Nephron (organoid): ENCODE data around the gene C1S.

Experiments used
- H3K27ac Mint-ChIP-seq, 3 experiments: 2 replicates each; pipeline ENCODE4 v1.8.0; 2020; ENCODE audit warnings: mixed read lengths in 3 of 3, mild to moderate bottlenecking in 2 of 3, moderate library complexity in 1 of 3
- H3K27me3 Mint-ChIP-seq: 2 replicates; pipeline ENCODE4 v1.8.0; 2021; ENCODE audit warnings: low read depth, mild to moderate bottlenecking, moderate library complexity, mixed read lengths
- H3K36me3 Mint-ChIP-seq: 2 replicates; pipeline ENCODE4 v1.8.0; 2020; ENCODE audit warnings: low read depth, mixed read lengths
- H3K4me1 Mint-ChIP-seq: 2 replicates; pipeline ENCODE4 v1.8.0; 2020; ENCODE audit warnings: mixed read lengths
- H3K4me3 Mint-ChIP-seq, 3 experiments: 2 replicates each; pipeline ENCODE4 v1.8.0; 2020; ENCODE audit warnings: mild to moderate bottlenecking in 3 of 3, mixed read lengths in 3 of 3, moderate library complexity in 2 of 3
- H3K9me3 Mint-ChIP-seq: 2 replicates; pipeline ENCODE4 v1.8.0; 2020; ENCODE audit warnings: mixed read lengths
- TF ChIP-seq, protein P1 (sequence below), 3 experiments: fragments of 200-600 bp; sonication (generic); IDR thresholded peaks; one replicate each; pipeline ENCODE4 v1.5.0; 2021; ENCODE audit warnings: antibody characterized with exemption in 3 of 3; ENCODE audit not compliant: unreplicated experiment in 3 of 3

C1S gene

DNA sequence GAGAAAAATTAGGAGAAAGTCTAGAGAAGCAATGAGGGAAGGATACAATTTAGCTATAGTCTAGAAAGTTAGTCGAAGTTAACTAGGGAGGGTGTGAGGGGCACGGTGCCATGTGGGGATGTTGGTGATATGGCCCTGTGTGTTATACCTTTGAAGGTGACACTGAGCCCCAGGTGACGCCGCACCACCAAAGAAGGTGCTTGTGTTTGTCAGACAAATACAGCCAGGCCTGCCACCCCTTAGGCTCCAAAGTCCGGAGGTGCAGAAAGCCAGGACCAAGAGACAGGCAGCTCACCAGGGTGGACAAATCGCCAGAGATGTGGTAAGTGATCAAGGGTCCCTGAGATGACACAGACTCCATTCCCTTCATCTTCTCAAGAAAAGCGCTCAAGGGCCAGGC, 1.1 kb downstream of the C1S start:
- TF ChIP-seq, protein P1, sequence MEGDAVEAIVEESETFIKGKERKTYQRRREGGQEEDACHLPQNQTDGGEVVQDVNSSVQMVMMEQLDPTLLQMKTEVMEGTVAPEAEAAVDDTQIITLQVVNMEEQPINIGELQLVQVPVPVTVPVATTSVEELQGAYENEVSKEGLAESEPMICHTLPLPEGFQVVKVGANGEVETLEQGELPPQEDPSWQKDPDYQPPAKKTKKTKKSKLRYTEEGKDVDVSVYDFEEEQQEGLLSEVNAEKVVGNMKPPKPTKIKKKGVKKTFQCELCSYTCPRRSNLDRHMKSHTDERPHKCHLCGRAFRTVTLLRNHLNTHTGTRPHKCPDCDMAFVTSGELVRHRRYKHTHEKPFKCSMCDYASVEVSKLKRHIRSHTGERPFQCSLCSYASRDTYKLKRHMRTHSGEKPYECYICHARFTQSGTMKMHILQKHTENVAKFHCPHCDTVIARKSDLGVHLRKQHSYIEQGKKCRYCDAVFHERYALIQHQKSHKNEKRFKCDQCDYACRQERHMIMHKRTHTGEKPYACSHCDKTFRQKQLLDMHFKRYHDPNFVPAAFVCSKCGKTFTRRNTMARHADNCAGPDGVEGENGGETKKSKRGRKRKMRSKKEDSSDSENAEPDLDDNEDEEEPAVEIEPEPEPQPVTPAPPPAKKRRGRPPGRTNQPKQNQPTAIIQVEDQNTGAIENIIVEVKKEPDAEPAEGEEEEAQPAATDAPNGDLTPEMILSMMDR (IDR thresholded peaks at IDR 0.05; ENCODE audit: unreplicated experiment in 3 of 3): no peak
- H3K27ac Mint-ChIP-seq: peak overlapping the region in 2 of 3 experiments; percentile 10 to 29
- peaks cover 13% of the 10 kb centered on the region for H3K4me1 Mint-ChIP-seq
- no peak overlapping the region for H3K4me3 Mint-ChIP-seq
- no peaks in the 10 kb centered on the region for H3K9me3 Mint-ChIP-seq
- H3K36me3 Mint-ChIP-seq: no peaks in the 10 kb centered on the region
- peaks cover 9% of the 10 kb centered on the region for H3K27me3 Mint-ChIP-seq

DNA sequence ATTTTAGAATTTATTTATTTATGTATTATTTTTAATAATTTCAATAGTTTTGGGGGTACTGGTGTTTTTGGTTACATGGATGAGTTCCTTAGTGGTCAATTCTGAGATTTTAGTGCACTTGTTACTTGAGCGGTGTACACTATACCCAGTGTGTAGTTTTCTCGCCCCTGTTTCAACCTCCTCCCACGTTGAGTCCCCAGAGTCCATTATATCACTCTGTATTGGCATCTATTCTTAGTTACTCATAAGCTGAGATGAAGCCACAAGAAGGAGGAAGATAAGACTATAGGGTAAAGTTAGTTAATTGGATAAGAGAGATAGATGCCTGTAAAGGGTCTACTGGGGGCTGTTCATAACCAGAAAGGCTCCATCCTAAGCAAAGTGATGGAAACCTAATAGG, 4.0 kb downstream of the C1S start:
- Mint-ChIP-seq H3K27me3 (peaks cover 6% of the 10 kb centered on the region), H3K36me3 (no peaks in the 10 kb centered on the region)

DNA sequence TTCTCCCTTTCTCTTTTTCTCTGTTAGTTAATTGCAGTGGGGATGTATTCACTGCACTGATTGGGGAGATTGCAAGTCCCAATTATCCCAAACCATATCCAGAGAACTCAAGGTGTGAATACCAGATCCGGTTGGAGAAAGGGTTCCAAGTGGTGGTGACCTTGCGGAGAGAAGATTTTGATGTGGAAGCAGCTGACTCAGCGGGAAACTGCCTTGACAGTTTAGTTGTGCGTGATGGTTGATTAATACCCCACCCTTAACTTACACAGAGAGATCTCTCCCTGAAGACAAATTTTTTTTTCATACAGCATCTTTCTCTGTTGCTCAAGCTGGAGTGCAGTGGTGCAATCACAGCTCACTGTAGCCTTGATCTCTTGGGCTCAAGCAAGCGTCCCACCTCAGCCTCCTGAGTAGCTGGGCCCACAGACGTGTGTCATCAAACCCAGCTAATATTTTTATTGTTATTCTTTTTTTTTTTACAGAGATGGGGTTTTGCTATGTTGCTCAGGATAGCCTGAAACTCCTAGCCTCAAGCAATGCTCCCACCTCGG, 4.6 kb downstream of the C1S start:
- Mint-ChIP-seq H3K27me3 (peaks cover 6% of the 10 kb centered on the region), H3K4me1 (peaks cover 18% of the 10 kb centered on the region), H3K27ac (no peak overlapping the region), H3K36me3 (no peaks in the 10 kb centered on the region), H3K4me3 (no peak overlapping the region), H3K9me3 (no peaks in the 10 kb centered on the region)
- TF ChIP-seq, protein P1 (IDR thresholded peaks at IDR 0.05; ENCODE audit: unreplicated experiment in 3 of 3): no peak

More for the DNA sequence above, 4.0 kb downstream of the C1S start:
- Mint-ChIP-seq H3K4me3 (no peak overlapping the region), H3K4me1 (peaks cover 20% of the 10 kb centered on the region), H3K27ac (no peak overlapping the region), H3K9me3 (no peaks in the 10 kb centered on the region)
- TF ChIP-seq, protein P1 (IDR thresholded peaks at IDR 0.05; ENCODE audit: unreplicated experiment in 3 of 3): no peak

DNA sequence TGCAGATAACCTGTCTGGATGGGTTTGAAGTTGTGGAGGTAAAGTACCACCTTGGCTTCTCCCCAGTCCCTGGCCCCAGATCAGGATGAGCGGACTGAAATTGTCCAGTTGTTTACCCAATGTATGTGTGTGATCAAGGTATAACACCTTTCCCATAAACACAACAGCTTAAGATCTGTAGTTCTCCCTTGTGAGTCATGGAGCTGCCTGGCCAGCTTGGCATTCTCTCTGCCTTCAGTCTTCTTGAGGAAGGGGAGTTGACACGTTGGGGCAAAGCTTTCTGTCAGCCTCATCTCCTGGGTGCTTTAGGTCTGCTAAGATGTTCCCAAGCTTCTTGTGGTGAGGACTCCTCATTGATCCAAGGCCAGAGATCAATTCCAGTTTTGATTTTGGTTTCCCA, 6.1 kb downstream of the C1S start:
- Mint-ChIP-seq H3K4me1 (peaks cover 11% of the 10 kb centered on the region), H3K27me3 (peaks cover 7% of the 10 kb centered on the region), H3K36me3 (no peaks in the 10 kb centered on the region), H3K27ac (no peak overlapping the region), H3K4me3 (no peak overlapping the region), H3K9me3 (no peaks in the 10 kb centered on the region)
- TF ChIP-seq, protein P1 (IDR thresholded peaks at IDR 0.05; ENCODE audit: unreplicated experiment in 3 of 3): no peak

DNA sequence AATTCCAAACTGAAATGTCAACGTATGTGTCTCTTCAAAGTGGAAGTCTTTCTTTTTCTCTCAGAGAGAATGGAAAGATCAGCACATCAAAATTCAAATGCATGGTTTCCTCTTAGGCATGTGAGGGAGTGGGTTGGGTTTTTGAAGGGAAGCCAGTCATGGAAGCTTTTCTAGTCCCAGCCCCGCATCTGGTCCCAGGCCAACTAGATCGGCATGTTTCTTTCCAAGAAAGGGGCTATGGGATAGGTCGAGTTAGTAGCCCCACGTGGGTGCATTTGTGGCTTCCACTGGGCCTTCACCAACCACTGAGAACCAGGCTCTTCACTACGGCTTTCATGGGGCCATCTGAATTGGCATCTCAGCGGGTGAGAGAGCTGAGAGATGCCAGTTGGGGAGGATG, 6.6 kb downstream of the C1S start:
- H3K9me3 Mint-ChIP-seq: no peaks in the 10 kb centered on the region
- TF ChIP-seq, protein P1 (IDR thresholded peaks at IDR 0.05; ENCODE audit: unreplicated experiment in 3 of 3): no peak
- no peak overlapping the region for H3K4me3 Mint-ChIP-seq
- no peaks in the 10 kb centered on the region for H3K36me3 Mint-ChIP-seq
- H3K4me1 Mint-ChIP-seq: peaks cover 11% of the 10 kb centered on the region
- peaks cover 9% of the 10 kb centered on the region for H3K27me3 Mint-ChIP-seq
- H3K27ac Mint-ChIP-seq: no peak overlapping the region

DNA sequence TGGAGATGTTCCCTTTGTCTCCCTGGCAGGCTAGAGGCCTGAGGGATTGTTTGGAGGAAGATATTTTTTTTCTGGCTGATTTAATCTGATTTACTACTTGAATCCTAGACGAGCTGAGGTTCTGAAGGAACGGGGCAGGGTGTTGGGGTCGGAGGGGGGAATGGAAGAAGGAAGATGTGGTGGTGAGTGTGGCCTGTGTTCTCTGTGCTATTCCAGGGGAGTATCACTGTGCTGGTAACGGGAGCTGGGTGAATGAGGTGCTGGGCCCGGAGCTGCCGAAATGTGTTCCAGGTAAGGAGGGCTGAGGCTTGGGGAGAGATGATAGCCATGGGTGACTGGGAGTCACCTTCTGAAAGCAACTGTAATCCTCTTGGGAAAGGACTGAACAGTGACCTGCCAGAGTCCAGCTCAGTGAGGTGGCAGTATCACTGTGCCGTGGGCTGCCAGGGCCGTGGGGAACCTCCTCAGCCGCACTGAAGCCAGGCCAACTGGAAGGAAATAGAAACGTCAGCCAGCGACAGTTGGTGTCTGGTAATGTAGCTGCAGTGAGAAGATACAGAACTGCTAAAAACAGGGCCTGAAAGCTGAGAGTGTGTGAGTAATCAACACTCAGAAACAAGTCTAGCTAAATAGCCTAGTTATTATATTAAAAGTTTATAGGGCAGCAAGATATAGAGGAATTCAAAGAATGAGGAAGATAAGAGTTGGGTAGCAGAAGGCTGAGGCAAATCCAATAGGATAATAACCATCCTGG, 7.9 kb downstream of the C1S start:
- H3K27me3 Mint-ChIP-seq: peaks cover 9% of the 10 kb centered on the region
- no peaks in the 10 kb centered on the region for H3K36me3 Mint-ChIP-seq
- H3K4me3 Mint-ChIP-seq: no peak overlapping the region
- H3K27ac Mint-ChIP-seq: peak overlapping the region in 1 of 3 experiments; percentile 28
- no peaks in the 10 kb centered on the region for H3K9me3 Mint-ChIP-seq
- peaks cover 11% of the 10 kb centered on the region for H3K4me1 Mint-ChIP-seq
- TF ChIP-seq, protein P1 (IDR thresholded peaks at IDR 0.05; ENCODE audit: unreplicated experiment in 3 of 3): no peak
